Endothelial cell of umbilical vein (primary cell): ENCODE data around the gene SP2.

Experiments used
- CTCF ChIP-seq, 2 donors: IDR thresholded peaks; 1 replicate in 1 of 2; 2 replicates in 1 of 2; pipeline ENCODE4 v1.5.1; 2011; ENCODE audit warnings: low read length in 2 of 2, mild to moderate bottlenecking in 2 of 2, moderate library complexity in 2 of 2, control low read depth in 1 of 2, inconsistent platforms in 1 of 2, low read depth in 1 of 2; ENCODE audit not compliant: insufficient read depth in 1 of 2; ENCODE audit errors: extremely low read depth in 1 of 2
- EZH2 ChIP-seq: IDR thresholded peaks from 2 replicates; pipeline ENCODE4 v1.6.1; 2012; ENCODE audit warnings: borderline replicate concordance, low read depth, mild to moderate bottlenecking, moderate library complexity, low read length, inconsistent platforms; ENCODE audit not compliant: severe bottlenecking
- FOS ChIP-seq: IDR thresholded peaks from 2 replicates; pipeline ENCODE4 v1.6.1; 2011; ENCODE audit warnings: mild to moderate bottlenecking, low read length, moderate library complexity, borderline replicate concordance; ENCODE audit not compliant: insufficient read depth
- GATA2 ChIP-seq: IDR thresholded peaks from 2 replicates; pipeline ENCODE4 v1.7.0; 2011; ENCODE audit warnings: low read depth, mild to moderate bottlenecking, moderate library complexity, mixed read lengths, low read length; ENCODE audit not compliant: insufficient read length, insufficient read depth
- MAX ChIP-seq: IDR thresholded peaks from 2 replicates; pipeline ENCODE4 v1.6.1; 2011; ENCODE audit not compliant: insufficient read depth, insufficient read length
- MYC ChIP-seq: IDR thresholded peaks from one replicate; pipeline ENCODE4 v1.6.1; 2011; ENCODE audit warnings: mild to moderate bottlenecking, low read depth, low read length
- POLR2A ChIP-seq: IDR thresholded peaks from 2 replicates; pipeline ENCODE4 v1.6.1; 2012; ENCODE audit warnings: low read depth, mild to moderate bottlenecking, control low read depth, low read length
- POLR2AphosphoS5 ChIP-seq: IDR thresholded peaks from 2 replicates; pipeline ENCODE4 v1.6.1; 2012; ENCODE audit warnings: low read depth, mild to moderate bottlenecking, control low read depth, low read length, moderate library complexity; ENCODE audit not compliant: insufficient read depth

GRCh38 chr17:47897561-47897960, 1.5 kb downstream of the SP2 start:
- TF ChIP-seq CTCF (IDR thresholded peaks at IDR 0.05; ENCODE audit: extremely low read depth in 1 of 2, insufficient read depth in 1 of 2, low read depth in 1 of 2, low read length in 2 of 2) (no peak), MAX (no peak), POLR2A (no peak), EZH2 (no peak), FOS (no peak), POLR2AphosphoS5 (no peak), GATA2 (no peak), MYC (no peak)
